ENCODE data around the gene DDO.

- TF ChIP-seq POLR2AphosphoS5 (IDR thresholded peaks at IDR 0.05) (no peak), CTCF (IDR thresholded peaks at IDR 0.05; ENCODE audit: poor library complexity, severe bottlenecking) (no peak), REST (IDR thresholded peaks at IDR 0.05; ENCODE audit: borderline replicate concordance) (no peak)
Observed at GRCh38 chr6:110399219-110400071, 15.9 kb downstream of the DDO start.

Measured in neural cell (in vitro differentiated cells).